ENCODE results near the gene DOC2A.
"Not testable (repeated sequence)": the region's sequence is repeated elsewhere in the genome, so short reads cannot be mapped to it uniquely, and the experiment has no call there.

Gene DOC2A

DNA sequence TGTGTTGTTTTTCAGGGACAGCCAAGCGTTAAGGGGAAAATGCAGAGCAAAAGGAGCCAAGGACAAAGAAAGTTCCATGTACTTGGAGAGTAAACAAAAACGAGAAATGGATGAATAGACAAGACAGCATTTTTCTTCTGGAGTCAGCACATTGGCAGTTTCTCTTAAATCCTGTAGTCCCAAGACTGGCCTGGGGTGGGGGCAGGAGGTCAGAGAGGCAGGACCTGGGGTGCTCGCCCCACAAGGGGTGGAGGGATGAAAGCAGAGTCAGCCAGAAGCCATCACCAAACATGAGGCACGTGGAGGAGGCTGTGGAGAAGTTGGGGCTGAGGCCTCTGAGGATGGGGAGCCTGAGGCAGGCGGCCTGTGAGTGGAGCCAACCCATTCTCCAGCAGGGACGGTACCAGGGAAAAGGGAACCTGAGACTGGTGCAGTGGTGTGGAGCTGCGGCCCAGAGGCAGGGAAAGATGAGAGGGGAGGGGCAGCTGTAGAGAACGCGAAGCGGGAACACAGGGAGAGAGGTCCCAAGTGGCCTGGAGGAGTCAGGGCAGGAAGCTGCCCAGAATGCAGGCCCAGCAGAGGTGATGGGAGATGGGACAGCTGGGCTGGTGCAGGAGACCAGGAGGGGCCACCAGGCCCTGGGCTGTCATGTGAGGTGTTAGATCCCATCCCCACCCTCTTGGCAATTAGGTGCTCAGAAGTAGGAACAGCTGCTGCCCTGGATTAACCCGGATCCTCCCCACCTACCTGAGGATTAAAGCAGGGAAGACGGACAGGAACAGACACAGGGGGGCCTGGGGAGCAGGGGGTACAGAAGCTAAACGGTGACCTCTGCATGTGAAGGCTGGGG, 17.0 kb upstream of the DOC2A start:
- no peak for DNase-seq (ENCODE audit: low read depth in 2 of 2)

DNA sequence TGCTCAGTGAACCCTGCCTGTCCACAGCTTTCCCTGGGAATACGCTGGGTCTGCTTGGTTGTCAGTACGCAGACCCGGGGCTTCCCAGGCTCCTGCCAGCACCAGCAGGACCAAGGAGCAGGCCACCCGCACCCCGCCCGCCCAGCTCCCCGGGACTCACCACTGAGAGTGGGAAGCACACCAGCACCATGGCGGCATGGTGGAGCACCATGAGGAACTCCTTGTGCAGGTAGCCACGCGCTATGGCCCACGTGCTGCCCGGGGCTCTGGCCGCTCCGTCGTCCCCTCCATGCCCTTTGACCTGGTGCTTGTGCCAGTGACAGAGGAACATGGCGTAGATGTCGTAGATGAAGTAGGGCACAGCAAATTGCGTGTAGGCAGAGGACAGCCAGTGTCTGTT, 15.6 kb upstream of the DOC2A start:
- DNase-seq (ENCODE audit: low read depth in 2 of 2) = no peak

DNA sequence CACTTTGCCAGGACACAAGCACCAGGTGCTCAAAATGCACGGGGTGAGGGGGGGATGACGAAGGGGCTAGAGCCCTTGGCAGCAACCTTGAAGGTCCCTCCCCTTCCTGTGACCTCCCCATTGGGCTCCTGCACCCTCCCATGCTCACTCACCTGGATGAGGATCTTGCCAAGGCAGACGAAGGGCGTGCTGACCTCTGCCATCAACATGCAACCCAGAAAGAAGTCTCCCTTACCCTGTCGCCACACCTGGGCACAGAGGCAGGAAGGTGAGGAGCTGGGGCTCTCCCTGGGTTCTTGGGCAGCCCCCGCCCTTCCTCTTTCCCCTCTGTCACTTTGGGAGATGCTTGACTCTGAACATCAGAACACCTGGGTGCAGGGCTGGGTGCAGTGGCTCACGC, 14.7 kb upstream of the DOC2A start:
- no peak for DNase-seq (ENCODE audit: low read depth in 2 of 2)

DNA sequence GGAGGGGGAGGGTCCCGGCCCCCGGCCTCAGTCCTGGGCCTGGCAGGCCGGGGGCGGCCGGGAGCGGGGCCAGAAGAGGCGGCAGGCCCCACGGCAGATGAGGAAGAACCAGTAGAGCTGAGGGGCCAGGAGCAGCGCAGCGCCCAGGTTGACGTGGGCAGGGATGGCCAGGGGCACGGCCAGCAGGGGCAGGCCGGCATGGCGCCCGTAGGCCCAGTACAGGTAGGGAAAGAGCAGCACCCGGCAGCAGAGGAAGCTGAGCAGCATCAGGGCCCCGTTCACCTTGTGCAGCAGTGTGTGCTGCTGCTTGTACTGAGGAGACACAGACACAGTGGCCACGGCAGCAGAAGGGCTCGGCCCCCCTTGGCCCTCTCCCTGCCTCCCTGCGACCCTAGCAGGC, 14.3 kb upstream of the DOC2A start:
- no peak for DNase-seq (ENCODE audit: low read depth in 2 of 2)

DNA sequence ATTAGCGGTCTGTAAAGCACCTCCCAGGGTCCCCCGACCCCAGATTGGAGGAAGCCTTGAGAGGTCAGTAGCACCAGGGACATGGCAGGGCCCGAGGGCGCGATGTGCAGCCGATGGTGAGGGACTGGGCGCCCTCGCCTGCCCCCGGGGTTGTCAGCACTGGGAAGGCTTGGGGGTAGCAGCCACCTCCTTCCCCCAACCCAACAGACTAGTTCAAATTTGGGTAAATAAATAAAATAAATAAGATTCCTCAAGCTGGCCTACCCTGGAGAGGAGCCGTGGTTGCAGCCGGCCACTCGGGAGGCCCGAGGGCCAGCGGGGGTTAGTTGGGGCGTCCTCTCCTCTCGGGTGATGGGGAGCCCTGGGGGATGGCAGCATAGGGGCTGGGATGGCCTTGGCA, 13.6 kb upstream of the DOC2A start:
- DNase-seq (ENCODE audit: low read depth in 2 of 2) = no peak

DNA sequence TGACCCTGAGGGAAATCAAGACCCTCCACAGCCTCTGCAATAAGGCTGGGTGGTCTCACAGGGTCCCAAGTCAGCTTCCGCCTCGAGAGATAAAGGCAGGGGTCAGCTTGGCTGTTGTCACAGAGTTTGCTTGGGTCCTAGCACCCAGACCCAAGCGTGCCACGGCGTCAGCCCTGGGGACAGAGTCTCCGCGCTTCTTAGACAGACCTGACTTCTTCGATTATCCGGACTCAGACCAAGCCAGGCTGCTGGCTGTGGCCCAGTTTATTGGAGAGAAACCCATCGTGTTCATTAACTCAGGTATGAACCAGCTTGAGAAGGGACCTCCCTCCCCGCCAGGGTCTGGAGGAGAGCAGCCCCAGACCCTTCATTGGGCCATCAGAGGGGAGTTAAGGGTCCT, 12.8 kb upstream of the DOC2A start:
- DNase-seq (ENCODE audit: low read depth in 2 of 2) = no peak

DNA sequence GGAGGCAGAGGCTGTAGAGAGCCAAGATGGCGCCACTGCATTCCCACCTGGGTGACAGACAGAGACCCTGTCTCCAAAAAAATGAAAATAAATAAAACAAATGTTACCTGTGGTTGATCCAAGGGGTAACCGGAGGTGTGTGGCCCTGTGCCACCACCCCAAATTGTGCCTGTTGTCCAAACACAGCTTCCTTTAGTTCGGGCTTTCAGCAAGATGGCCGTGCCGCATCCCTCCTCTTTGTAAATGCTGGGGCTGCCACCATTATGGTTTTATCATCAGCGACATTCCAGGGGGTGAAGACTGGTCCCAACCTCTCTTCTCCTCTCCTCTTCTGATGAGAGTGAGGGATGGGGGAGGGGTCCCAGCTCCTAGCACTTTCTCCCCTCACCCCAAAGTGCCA, 12.1 kb upstream of the DOC2A start, which contains the start of gene C16orf92:
Gene C16orf92, plus strand, starts transcription at position 312 of the 400 bp plus-strand sequence. CDS start 143 bp downstream, outside the sequence.
- no peak for DNase-seq (ENCODE audit: low read depth in 2 of 2)

DNA sequence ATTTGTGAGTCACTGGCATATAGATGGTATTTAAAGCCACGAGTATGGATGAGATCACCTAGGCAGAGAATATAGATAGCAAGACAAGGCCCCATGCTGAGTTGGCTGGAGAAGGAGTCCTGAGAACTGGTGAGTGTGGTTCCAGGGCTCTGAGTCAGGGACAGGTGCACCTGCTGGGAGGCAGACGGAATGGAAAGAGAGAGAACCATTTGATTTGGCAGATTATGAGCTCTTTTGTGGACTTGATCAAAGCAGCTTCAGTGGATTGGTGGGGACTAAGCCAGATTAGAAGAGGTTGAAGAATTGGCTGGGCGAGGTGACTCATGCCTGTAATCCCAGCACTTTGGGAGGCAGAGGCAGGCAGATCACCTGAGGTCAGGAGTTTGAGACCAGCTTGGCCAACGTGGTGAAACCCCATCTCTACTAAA, 7.9 kb upstream of the DOC2A start:
- no peak for DNase-seq (ENCODE audit: low read depth in 2 of 2)

DNA sequence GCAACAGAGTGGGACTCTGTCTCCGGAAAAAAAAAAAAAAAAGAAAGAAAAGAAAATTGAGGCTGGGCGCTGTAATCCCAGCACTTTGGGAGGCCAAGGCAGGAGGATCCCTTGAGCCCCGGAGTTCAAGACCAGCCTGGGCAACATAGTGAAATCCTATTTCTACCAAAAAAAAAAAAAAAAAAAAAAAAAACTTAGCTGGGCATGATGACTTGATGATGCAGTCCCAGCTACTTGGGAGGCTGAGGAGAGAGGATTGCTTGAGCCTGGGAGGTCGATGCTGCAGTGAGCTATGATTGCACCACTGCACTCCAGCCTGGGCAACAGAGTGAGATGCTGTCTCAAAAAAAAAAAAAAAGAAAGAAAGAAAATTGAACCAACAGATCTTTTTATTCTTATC, 7.1 kb upstream of the DOC2A start:
- DNase-seq (ENCODE audit: low read depth in 2 of 2) = not testable (repeated sequence)

DNA sequence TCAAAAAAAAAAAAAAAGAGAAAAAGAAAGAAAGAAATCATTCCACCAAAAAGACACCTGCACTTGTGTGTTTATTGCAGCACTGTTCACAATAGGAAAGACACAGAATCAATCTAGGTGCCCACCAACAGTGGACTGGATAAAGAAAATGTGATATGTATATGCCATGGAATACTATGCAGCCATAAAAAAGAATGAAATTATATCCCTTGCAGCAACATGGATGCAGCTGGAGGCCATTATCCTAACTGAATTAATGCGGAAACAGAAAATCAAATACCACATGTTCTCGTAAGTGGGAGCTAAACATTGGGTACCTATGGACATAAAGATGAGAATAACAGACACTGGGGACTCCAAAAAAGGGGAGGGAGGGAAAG, 6.4 kb upstream of the DOC2A start:
- DNase-seq (ENCODE audit: low read depth in 2 of 2) = no peak

DNA sequence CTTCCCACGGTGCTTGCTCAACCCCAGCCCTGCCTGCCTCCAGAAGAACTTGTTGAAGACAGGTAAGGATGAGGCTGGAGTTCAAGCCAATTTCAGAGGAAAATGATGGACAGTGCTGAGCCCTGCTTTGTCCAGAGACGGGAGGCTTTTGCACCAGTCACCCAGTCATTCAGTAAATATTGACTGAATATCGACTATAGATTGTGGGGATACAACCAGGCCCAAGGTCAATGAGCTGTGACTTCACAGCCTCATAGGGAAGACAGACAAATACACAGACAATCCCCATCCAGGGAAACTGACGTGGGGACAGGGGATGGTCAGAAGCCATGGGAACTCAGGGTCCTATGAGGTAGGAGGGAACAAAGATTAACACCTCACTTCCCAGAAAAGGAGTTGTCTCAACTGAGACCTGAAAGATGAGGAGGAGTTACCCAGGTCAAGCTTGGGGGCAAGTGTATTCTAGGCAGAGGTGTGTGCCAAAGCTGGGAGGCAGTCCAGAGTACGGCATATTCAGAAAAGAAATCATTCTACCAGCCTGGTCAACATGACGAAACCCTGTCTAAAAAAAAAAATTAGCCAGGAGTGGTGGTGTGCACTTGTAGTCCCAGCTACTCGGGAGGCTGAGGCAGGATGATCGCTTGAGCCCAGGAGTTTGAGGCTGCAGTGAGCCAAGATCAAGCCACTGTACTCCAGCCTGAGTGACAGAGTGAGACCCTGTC, 5.9 kb upstream of the DOC2A start:
- no peak for DNase-seq (ENCODE audit: low read depth in 2 of 2)

DNA sequence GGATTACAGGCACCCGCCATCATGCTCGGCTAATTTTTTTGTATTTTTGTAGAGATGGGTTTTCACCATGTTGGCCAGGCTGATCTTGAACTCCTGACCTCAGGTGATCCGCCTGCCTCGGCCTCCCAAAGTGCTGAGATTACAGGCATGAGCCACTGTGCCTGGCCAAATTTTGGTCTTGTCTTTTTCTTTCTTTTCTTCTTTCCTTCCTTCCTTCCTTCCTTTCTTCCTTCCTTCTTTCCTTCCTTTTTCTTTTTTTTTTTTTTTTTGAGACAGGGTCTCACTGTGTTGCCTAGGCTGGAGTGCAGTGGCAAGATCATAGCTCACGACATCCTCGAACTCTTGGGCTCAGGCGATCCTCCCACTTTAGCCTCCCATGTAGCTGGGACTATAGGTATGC, 4.6 kb upstream of the DOC2A start:
- not testable (repeated sequence) for DNase-seq (ENCODE audit: low read depth in 2 of 2)

DNA sequence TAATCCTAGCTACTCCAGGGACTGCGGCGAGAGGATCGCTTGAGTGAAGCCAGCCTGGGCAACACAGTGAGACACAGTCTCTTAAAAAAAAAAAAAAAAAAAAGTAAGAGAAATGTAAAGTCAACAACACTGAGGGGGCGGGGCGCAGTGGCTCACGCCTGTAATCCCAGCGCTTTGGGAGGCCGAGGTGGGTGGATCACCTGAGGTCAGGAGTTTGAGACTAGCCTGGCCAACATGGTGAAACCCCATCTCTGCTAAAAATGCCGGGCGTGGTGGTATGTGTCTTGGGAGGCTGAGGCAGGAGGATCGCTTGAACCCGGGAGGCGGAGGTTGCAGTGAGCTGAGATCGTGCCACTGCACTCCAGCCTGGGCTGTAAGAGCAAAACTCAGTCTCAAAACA, 1.8 kb upstream of the DOC2A start:
- not testable (repeated sequence) for DNase-seq (ENCODE audit: low read depth in 2 of 2)

DNA sequence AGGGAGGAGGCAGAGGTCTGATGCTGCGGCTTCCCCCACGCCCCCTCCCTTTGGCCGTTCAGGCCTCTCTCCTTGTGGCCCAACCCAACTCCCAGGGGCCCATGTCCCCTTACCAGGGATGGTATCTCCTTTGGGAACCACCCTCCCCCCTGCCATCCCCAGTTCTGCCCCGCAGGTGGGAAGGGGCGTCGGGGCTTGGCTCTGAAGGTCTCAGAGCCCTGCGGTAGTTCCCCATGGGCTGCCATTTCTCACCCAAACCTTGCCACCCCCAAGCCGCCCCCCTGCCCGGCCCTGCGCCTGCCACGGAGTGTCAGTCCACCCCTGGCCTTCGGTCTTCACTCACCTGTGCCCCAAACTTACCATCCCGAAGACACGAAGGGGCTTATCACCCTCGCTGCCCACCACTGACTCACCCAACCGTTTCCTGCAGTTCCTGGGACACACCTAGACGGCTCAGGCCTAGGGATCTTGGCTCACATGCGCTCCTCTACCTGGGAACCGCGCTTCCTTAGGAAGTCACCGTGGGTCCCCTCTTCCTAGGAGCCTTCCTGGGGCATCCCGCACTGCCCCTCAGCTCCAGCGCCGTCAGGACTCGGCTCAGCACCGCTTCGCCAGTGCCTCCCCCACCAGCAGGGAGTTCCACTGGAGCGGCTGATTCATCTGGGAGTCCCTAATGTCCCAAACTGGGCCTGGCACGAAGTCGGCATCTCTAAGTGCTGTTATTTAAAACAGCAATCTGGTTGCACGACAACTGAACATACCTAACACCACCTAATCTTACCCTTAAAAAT, 1.1 kb upstream of the DOC2A start:
- no peak for DNase-seq (ENCODE audit: low read depth in 2 of 2)

DNA sequence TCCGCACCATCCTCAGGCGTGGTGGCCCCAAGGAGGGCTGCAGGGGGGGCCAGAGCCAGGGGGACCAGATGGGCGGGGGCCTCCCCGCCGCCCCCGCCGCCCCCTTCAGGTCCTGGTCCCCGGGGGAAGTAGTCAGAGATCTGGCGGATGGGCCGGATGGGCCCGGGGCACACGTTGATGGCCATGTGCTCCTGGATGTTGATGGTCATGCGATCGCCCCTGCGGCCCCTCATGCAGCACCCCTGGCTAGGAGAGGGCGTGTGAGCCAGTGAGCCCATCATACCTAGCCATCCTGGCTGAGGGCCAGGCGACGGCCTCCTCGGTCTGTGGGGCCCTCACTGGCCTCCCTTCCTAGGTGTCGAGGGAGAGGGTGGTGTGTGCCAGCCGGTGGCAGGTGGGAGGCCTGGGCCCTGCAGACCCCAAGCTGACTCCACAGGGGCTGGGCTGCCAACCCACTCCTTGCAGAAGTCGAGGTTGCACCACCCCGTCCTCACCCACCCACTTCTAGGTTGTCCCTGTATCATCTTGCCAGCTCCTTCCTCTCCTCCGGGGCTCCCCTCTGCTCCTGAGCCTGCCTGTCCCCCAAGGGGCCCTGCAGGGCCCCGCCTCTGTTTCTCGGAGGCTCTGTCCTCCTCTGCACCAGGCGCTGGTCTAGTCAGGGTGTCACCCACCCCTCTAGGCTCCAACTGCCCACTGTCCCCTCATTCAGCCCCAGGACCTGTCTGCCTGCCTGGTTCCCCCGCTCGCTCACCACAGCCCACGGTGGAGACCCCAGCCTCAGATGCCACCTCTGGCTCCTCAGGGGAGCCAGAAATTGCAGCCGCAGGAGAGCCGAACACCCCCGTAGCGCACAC, 610 bp downstream of the DOC2A start:
- no peak for DNase-seq (ENCODE audit: low read depth in 2 of 2)

DNA sequence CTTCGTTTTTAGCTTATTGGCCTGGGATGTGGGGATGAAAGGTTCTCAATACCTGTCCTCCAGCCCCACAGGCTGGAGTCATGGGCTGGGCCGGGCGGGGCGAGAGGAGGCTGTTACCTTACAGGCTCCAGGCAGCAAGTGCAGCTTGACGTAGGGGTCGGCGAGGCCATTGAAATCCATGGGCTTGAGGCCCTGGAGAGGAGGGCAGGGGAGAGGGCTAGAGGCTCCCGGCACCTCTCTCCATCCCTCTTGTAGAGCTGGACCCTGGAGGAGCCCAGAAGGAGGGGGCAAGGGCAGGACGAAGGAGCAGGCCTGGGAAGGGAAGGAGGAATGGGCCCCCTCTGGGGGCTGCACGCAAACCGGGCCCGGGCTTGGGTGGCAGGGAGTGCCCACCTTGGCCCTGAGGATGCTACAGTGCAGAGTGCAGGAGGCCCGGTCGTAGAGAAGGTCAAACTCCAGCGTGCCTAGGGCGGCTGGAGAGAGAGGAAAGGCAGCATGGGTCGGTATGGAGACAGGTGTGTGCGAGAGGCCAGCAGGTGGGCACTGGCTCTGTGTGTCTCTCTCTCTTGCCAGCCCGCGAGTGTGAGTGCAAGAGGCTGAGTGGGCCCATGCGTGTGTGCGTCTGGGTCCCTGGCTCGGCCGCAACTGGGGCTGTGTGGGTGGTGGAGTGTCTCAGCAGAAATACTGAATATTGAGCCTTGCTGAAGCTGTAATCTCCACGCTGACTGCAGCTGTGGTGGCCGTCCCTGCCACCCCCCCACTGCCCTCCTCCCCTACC, 1.6 kb downstream of the DOC2A start:
- DNase-seq (ENCODE audit: low read depth in 2 of 2) = no peak

DNA sequence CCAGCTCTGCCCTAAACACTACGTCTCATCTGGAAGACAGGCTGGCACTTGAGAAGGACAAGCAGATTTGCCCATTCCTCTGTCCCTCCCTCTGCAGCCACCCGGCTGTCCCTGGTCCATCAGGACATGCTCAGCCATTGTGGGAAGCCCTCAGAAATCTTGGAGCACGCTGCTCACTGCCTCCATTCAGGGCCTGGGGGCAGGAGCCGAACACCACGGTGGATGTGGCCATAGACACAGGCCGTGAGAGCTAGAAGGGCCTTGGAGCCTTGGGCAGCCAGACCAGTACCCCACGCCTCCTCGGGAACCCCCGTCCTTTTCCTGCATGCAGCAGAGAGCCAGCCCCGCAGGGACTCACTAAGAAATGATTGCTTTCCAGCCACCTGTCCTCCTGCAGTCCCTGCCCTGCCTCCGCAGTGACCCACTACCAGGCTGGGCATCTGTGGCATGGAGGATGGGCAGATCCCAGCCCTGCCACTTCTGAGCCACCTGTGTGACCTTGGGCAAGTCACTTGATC, 3.4 kb downstream of the DOC2A start:
- no peak for DNase-seq (ENCODE audit: low read depth in 2 of 2)

DNA sequence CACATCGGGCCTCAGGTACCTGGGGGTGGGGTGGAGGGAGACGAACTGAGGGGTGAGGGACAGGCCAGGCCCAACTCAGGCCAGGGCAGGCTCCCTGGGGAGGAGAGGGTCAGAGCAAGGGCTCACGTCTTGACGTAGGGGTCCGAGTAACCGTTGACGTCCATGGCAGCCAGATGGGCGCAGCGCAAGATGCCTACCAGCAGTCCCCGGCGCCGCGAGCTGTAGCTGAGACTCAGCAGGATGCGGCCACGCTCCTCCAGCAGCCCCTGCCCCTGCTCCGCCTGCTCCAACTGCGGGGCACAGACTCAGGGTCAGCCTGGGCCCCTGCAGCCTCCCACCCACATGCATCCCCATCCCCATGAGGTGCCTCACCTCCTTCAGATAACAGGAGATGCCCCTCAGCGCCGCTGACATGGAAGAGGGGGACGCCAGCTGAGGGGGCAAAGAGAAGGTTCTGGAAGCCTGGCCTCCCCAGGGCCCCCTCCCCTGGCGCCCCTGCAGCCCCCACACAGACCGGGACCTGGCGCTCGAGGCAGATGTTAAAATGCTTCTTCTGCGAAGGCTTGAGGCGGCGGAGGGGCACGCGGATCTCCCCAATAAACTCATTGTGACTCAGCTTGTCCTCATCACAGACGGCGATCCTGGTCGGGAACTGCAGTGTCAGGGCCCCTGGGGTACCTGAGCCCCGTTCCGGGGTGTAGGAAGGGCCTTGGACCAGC, 4.0 kb downstream of the DOC2A start:
- no peak for DNase-seq (ENCODE audit: low read depth in 2 of 2)

DNA sequence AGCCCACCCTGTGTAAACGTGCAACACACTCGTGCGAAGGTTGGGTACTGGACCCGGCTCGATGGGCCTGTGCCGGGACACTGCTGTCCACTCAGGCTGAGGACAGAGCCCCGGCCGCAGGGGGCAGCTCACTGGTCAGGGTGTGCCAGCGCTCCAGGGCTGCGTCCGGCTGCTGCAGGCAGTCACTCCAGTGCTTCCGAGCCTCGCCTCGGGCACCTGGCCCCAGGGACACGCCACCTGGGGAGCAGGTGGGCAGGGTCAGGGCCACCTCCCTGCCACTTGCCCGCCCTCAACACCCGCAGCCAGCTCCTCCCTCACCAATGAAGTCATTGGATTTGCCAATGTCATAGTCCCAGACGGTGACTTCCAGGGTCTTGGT, 4.7 kb downstream of the DOC2A start:
- no peak for DNase-seq (ENCODE audit: low read depth in 2 of 2)
